Tibial artery (tissue), 4 donors: ENCODE data around the gene SH3RF3.

Experiments
- DNase-seq, 2 donors: peaks; one replicate each; pipeline ENCODE4 v3.0.0-alpha.2; 2019
- H3K27ac ChIP-seq, 2 donors: fragments of 200-600 bp; sonication (generic) in 1 of 2; 1 replicate in 1 of 2; 2 replicates in 1 of 2; pipeline ENCODE4 v1.5.1; 2018 to 2019; ENCODE audit warnings: mild to moderate bottlenecking in 1 of 2
- H3K27me3 ChIP-seq, 2 donors: fragments of 200-600 bp; sonication (generic) in 1 of 2; one replicate each; pipeline versions ENCODE4 v1.5.1 to v1.6.0; 2016 to 2019
- H3K36me3 ChIP-seq, 3 donors: fragments of 200-600 bp; sonication (generic) in 2 of 3; one replicate each; pipeline ENCODE4 v1.5.1; 2016 to 2019; ENCODE audit warnings: mild to moderate bottlenecking in 2 of 3
- H3K4me1 ChIP-seq, 4 donors: fragments of 200-600 bp; sonication (generic) in 2 of 4; 1 replicate in 3 of 4; 2 replicates in 1 of 4; pipeline ENCODE4 v1.5.1; 2016 to 2019
- H3K4me3 ChIP-seq, 2 donors: fragments of 200-600 bp; sonication (generic) in 1 of 2; 1 replicate in 1 of 2; 2 replicates in 1 of 2; pipeline ENCODE4 v1.5.1; 2018 to 2019; ENCODE audit warnings: mild to moderate bottlenecking in 2 of 2
- H3K9me3 ChIP-seq, 3 donors: fragments of 200-600 bp; sonication (generic) in 1 of 3; one replicate each; pipeline ENCODE4 v1.5.1; 2016 to 2019
- CTCF ChIP-seq, 2 experiments: fragments of 200-600 bp in 1 of 2; fragments of 450-650 bp in 1 of 2; IDR thresholded peaks; one replicate each; pipeline ENCODE4 v1.5.1; 2017 to 2019; ENCODE audit warnings: antibody characterized with exemption in 2 of 2, mild to moderate bottlenecking in 1 of 2, moderate library complexity in 1 of 2
- intact Hi-C: fragments of 100-400 bp; cut with DNase I; formaldehyde crosslinking; loops from one replicate; pipeline ENCODE4 v1.15.0; 2023; ENCODE audit warnings: low total_unique reads

Gene SH3RF3

GRCh38 chr2:109339519-109339966, 210.5 kb downstream of the SH3RF3 start:
- Histone ChIP-seq H3K4me1 (peaks cover 0 to 35% (median 19%) of the 10 kb centered on the region in 4 donors), H3K27me3 (no peaks in the 10 kb centered on the region), H3K9me3 (no peaks in the 10 kb centered on the region), H3K27ac (no peak overlapping the region), H3K36me3 (no peaks in the 10 kb centered on the region), H3K4me3 (no peak overlapping the region)
- intact Hi-C loops = no loop called here
- TF ChIP-seq CTCF (IDR thresholded peaks at IDR 0.05) = no peak
- DNase-seq = no peak

- Histone ChIP-seq H3K4me1 (peaks cover 0 to 32% (median 16%) of the 10 kb centered on the region in 4 donors), H3K9me3 (no peaks in the 10 kb centered on the region), H3K36me3 (no peaks in the 10 kb centered on the region), H3K27ac (no peak overlapping the region), H3K4me3 (no peak overlapping the region), H3K27me3 (no peaks in the 10 kb centered on the region)
- no peak for TF ChIP-seq CTCF (IDR thresholded peaks at IDR 0.05)
- DNase-seq = no peak
- intact Hi-C loops = loop anchor here (10.0 kb wide), 1 partner anchor 154 kb away; no protein-coding TSS in a partner anchor
These were observed 211.4 kb downstream of the SH3RF3 start for GRCh38 chr2:109340381-109340780.

- intact Hi-C loops = loop anchor here (10.0 kb wide), 1 partner anchor 153 kb away; no protein-coding TSS in a partner anchor
- Histone ChIP-seq H3K9me3 (no peaks in the 10 kb centered on the region), H3K27ac (no peak overlapping the region), H3K4me1 (peaks cover 0 to 20% (median 10%) of the 10 kb centered on the region in 4 donors), H3K36me3 (no peaks in the 10 kb centered on the region), H3K4me3 (no peak overlapping the region), H3K27me3 (no peaks in the 10 kb centered on the region)
- DNase-seq = no peak
- TF ChIP-seq CTCF (IDR thresholded peaks at IDR 0.05) = no peak
These were observed 212.6 kb downstream of the SH3RF3 start for GRCh38 chr2:109341355-109342255.

GRCh38 chr2:109342256-109342850, 213.3 kb downstream of the SH3RF3 start:
- no peaks in the 10 kb centered on the region for H3K9me3 ChIP-seq
- intact Hi-C loops = loop anchor here (10.0 kb wide), 1 partner anchor 152 kb away; no protein-coding TSS in a partner anchor
- no peak for DNase-seq
- no peaks in the 10 kb centered on the region for H3K27me3 ChIP-seq
- H3K4me1 ChIP-seq = peaks cover 0 to 13% (median 5%) of the 10 kb centered on the region in 4 donors
- H3K27ac ChIP-seq = no peak overlapping the region
- no peaks in the 10 kb centered on the region for H3K36me3 ChIP-seq
- TF ChIP-seq CTCF (IDR thresholded peaks at IDR 0.05) = no peak
- H3K4me3 ChIP-seq = no peak overlapping the region

DNA sequence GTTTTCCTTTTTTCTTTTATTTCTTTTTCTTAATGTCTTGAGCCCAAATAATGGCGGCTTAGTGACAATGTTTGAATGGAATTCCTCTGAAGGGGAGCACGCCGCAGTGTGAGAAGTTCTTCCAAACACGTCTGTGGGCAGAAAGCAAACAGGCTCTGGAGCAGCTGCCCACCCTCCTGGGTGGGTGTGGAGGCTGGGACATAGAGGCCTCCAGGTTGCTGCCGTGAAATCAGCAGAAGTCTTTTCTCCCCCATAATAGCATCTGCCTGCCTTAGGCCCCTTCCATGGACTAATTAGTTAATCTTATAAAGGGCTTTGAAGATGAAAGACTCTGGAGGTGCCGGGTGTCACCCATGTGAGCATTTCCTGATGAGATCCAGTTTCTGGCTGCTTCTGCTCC, 213.9 kb downstream of the SH3RF3 start:
- H3K9me3 ChIP-seq = no peaks in the 10 kb centered on the region
- peaks cover 0 to 13% (median 5%) of the 10 kb centered on the region in 4 donors for H3K4me1 ChIP-seq
- H3K36me3 ChIP-seq = no peaks in the 10 kb centered on the region
- no peaks in the 10 kb centered on the region for H3K27me3 ChIP-seq
- intact Hi-C loops = loop anchor here (10.0 kb wide), 1 partner anchor 152 kb away; no protein-coding TSS in a partner anchor
- H3K4me3 ChIP-seq = no peak overlapping the region
- no peak for TF ChIP-seq CTCF (IDR thresholded peaks at IDR 0.05)
- no peak overlapping the region for H3K27ac ChIP-seq
- no peak for DNase-seq
